HG03095 (cell line): ENCODE results near the gene RAB33A.

Source experiments
- ATAC-seq: cut with Tn5 transposase; IDR thresholded peaks from one replicate; pipeline ENCODE4 v1.9.1; 2021; ENCODE audit warnings: moderate library complexity; ENCODE audit not compliant: unreplicated experiment

The RAB33A gene

GRCh38 chrX:130172127-130172845 is 524 bp downstream of the RAB33A start:
- ATAC-seq: no peak

GRCh38 chrX:130173190-130173895 is 1.6 kb downstream of the RAB33A start:
- peak; percentile 40 for ATAC-seq

GRCh38 chrX:130174045-130174704 is 2.4 kb downstream of the RAB33A start:
- no peak for ATAC-seq

- ATAC-seq: no peak
These were observed 3.2 kb downstream of the RAB33A start for GRCh38 chrX:130174937-130175336.

GRCh38 chrX:130176354-130176776 is 4.6 kb downstream of the RAB33A start:
- peak; percentile 76 for ATAC-seq

GRCh38 chrX:130176942-130177341 is 5.2 kb downstream of the RAB33A start:
- ATAC-seq: no peak

GRCh38 chrX:130179170-130179569 is 7.4 kb downstream of the RAB33A start:
- ATAC-seq: no peak

GRCh38 chrX:130179579-130180215 is 7.9 kb downstream of the RAB33A start:
- no peak for ATAC-seq

GRCh38 chrX:130184168-130184567 is 12.4 kb downstream of the RAB33A start:
- ATAC-seq: no peak

- no peak for ATAC-seq
These were observed 13.1 kb downstream of the RAB33A start for GRCh38 chrX:130184857-130185256.

- ATAC-seq: no peak
These were observed 14.9 kb downstream of the RAB33A start for GRCh38 chrX:130186651-130187050.

GRCh38 chrX:130190801-130191200 is 19.0 kb downstream of the RAB33A start:
- ATAC-seq: no peak

GRCh38 chrX:130196466-130196865 is 24.7 kb downstream of the RAB33A start:
- no peak for ATAC-seq

- ATAC-seq: no peak
These were observed 25.7 kb downstream of the RAB33A start for GRCh38 chrX:130197464-130197863.

- ATAC-seq: no peak
These were observed 32.9 kb downstream of the RAB33A start for GRCh38 chrX:130204647-130205046.

GRCh38 chrX:130211415-130212186 is 39.8 kb downstream of the RAB33A start:
- ATAC-seq: no peak

- ATAC-seq: no peak
These were observed 40.6 kb downstream of the RAB33A start for GRCh38 chrX:130212371-130212770.

- no peak for ATAC-seq
These were observed 41.6 kb downstream of the RAB33A start for GRCh38 chrX:130213376-130213775.

- no peak for ATAC-seq
These were observed 44.6 kb downstream of the RAB33A start for GRCh38 chrX:130216320-130216719.

- ATAC-seq: no peak
These were observed 53.0 kb downstream of the RAB33A start for GRCh38 chrX:130224810-130225209.

- no peak for ATAC-seq
These were observed 57.1 kb downstream of the RAB33A start for GRCh38 chrX:130228871-130229270.
